Measurements from ENCODE around the gene OCEL1. TPM values are rescaled to one million over a fixed set of nuclear protein-coding genes. Genes with fewer than 3 reads are reported as not detected.

OCEL1 gene
- total and polyA plus RNA-seq, 9 donors, result 3.1 to 14.2 (median 9.4) TPM

DNA sequence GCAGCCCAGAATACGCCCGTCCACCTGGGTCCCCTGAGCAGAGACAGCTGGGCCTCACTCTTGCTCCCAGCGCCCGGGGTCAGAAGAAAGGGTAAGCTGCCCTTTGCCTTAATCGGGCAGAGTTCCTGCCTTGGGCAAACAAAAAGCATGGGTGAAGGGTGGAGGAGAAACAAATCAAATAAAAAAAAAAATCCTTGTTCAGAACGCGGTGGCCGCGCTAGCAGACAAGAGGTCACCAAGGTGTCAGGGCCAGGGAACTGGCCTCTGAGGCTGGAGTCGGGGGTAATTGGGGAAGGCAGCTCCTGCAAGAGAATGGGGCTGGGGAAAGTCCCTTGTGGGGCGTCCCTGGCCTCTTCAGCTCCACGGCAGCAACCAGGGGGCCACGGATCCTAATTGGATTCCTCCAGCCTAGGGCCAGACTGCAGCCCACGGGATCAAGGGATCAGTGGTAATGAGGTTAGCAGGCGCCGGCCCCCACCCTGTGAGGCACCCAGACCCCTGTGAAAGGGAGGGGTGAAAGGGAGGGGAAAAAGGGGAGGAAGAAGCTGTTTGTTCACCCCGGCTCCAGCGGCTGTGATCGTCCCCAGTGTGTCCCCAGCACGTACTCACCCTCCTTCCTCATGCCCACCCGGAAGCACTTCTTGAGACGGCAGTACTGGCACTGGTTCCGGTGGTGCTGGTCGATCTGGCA lies 14.2 kb downstream of the OCEL1 start:
- peaks cover 28% of the 10 kb centered on the region for H3K4me1 ChIP-seq (ENCODE audit: control insufficient read depth, insufficient read depth, low read length)
- no peak overlapping the region for H3K27ac ChIP-seq (ENCODE audit: low read length)
- WGBS (ENCODE audit: insufficient coverage), result 43% methylated on average over 19 of the region's 24 CpGs
- H3K4me3 ChIP-seq (ENCODE audit: low read length), result no peak overlapping the region
- no peaks in the 10 kb centered on the region for H3K27me3 ChIP-seq (ENCODE audit: control insufficient read depth, insufficient read depth, low read length)
- H3K9me3 ChIP-seq (replicated peaks; ENCODE audit: control insufficient read depth, low read depth, low read length), result no peaks in the 10 kb centered on the region
- H3K36me3 ChIP-seq (ENCODE audit: control insufficient read depth, insufficient read depth, low read length), result peaks cover 30% of the 10 kb centered on the region
- DNase-seq, result no peak

- no peaks in the 10 kb centered on the region for H3K9me3 ChIP-seq (replicated peaks; ENCODE audit: control insufficient read depth, low read depth, low read length)
- no peak overlapping the region for H3K4me3 ChIP-seq (ENCODE audit: low read length)
- H3K36me3 ChIP-seq (ENCODE audit: control insufficient read depth, insufficient read depth, low read length), result peaks cover 30% of the 10 kb centered on the region
- WGBS (ENCODE audit: insufficient coverage), result 95% methylated on average over 5 of the region's 6 CpGs
- no peaks in the 10 kb centered on the region for H3K27me3 ChIP-seq (ENCODE audit: control insufficient read depth, insufficient read depth, low read length)
- peaks cover 26% of the 10 kb centered on the region for H3K4me1 ChIP-seq (ENCODE audit: control insufficient read depth, insufficient read depth, low read length)
- no peak for DNase-seq
- no peak overlapping the region for H3K27ac ChIP-seq (ENCODE audit: low read length)
Observed at GRCh38 chr19:17240826-17241399, 14.9 kb downstream of the OCEL1 start.

- no peak overlapping the region for H3K27ac ChIP-seq (ENCODE audit: low read length)
- no peaks in the 10 kb centered on the region for H3K27me3 ChIP-seq (ENCODE audit: control insufficient read depth, insufficient read depth, low read length)
- no peaks in the 10 kb centered on the region for H3K9me3 ChIP-seq (replicated peaks; ENCODE audit: control insufficient read depth, low read depth, low read length)
- H3K4me3 ChIP-seq (ENCODE audit: low read length), result no peak overlapping the region
- H3K4me1 ChIP-seq (ENCODE audit: control insufficient read depth, insufficient read depth, low read length), result peaks cover 31% of the 10 kb centered on the region
- no peak for DNase-seq
- 34% methylated on average over 3 of the region's 8 CpGs for WGBS (ENCODE audit: insufficient coverage)
- H3K36me3 ChIP-seq (ENCODE audit: control insufficient read depth, insufficient read depth, low read length), result peaks cover 23% of the 10 kb centered on the region
Observed at GRCh38 chr19:17242431-17243208, 16.6 kb downstream of the OCEL1 start.

- Histone ChIP-seq H3K36me3 (ENCODE audit: control insufficient read depth, insufficient read depth, low read length) (peaks cover 16% of the 10 kb centered on the region), H3K4me1 (ENCODE audit: control insufficient read depth, insufficient read depth, low read length) (peaks cover 38% of the 10 kb centered on the region), H3K27me3 (ENCODE audit: control insufficient read depth, insufficient read depth, low read length) (no peaks in the 10 kb centered on the region), H3K27ac (ENCODE audit: low read length) (peak overlapping the region; percentile 16), H3K9me3 (replicated peaks; ENCODE audit: control insufficient read depth, low read depth, low read length) (no peaks in the 10 kb centered on the region), H3K4me3 (ENCODE audit: low read length) (peak overlapping the region; percentile 87)
- DNase-seq, result no peak
- 35% methylated on average over 6 of the region's 8 CpGs for WGBS (ENCODE audit: insufficient coverage)
Observed at GRCh38 chr19:17243211-17243829, 17.3 kb downstream of the OCEL1 start.

GRCh38 chr19:17243830-17244617 lies 18.0 kb downstream of the OCEL1 start:
- no peaks in the 10 kb centered on the region for H3K27me3 ChIP-seq (ENCODE audit: control insufficient read depth, insufficient read depth, low read length)
- H3K9me3 ChIP-seq (replicated peaks; ENCODE audit: control insufficient read depth, low read depth, low read length), result no peaks in the 10 kb centered on the region
- peaks cover 10% of the 10 kb centered on the region for H3K36me3 ChIP-seq (ENCODE audit: control insufficient read depth, insufficient read depth, low read length)
- H3K27ac ChIP-seq (ENCODE audit: low read length), result peak overlapping the region; percentile 16
- H3K4me3 ChIP-seq (ENCODE audit: low read length), result peak overlapping the region; percentile 87
- DNase-seq, result peak; percentile 62
- H3K4me1 ChIP-seq (ENCODE audit: control insufficient read depth, insufficient read depth, low read length), result peaks cover 45% of the 10 kb centered on the region
- WGBS (ENCODE audit: insufficient coverage), result 2% methylated on average over 31 of the region's 52 CpGs

- peak overlapping the region; percentile 16 for H3K27ac ChIP-seq (ENCODE audit: low read length)
- no peak for DNase-seq
- 0% methylated on average over 97 of the region's 100 CpGs for WGBS (ENCODE audit: insufficient coverage)
- H3K9me3 ChIP-seq (replicated peaks; ENCODE audit: control insufficient read depth, low read depth, low read length), result no peaks in the 10 kb centered on the region
- peaks cover 10% of the 10 kb centered on the region for H3K36me3 ChIP-seq (ENCODE audit: control insufficient read depth, insufficient read depth, low read length)
- peak overlapping the region; percentile 87 for H3K4me3 ChIP-seq (ENCODE audit: low read length)
- peaks cover 47% of the 10 kb centered on the region for H3K4me1 ChIP-seq (ENCODE audit: control insufficient read depth, insufficient read depth, low read length)
- H3K27me3 ChIP-seq (ENCODE audit: control insufficient read depth, insufficient read depth, low read length), result no peaks in the 10 kb centered on the region
Observed at GRCh38 chr19:17244618-17245534, 18.9 kb downstream of the OCEL1 start.

DNA sequence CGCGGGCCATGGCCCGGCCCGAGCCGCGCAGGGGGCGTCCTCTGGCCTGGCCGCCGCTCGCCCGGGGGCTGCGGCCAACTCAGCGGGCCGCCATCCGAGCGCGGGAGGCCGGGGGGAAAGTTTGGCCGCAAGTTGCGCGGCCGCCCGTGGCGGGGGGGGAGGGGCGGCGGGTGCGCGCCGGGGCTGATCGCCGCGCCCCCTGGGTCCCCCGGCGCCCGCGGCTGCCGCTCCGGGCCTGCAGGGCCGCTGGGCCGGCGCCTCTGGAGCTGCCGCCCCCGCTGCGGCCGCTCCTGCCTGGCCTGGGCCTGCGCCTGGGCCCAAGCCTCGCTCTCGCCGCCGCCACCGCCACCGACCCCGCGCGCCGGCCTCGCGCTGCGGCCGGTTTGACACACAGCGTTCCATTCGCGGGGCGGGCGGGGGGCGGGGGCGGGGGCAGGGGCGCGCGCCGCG lies 19.5 kb downstream of the OCEL1 start, which contains the start of gene NR2F6:
TSS of gene NR2F6 (minus strand) at position 385 of the 450 bp plus-strand sequence. CDS start 699 bp downstream, outside the sequence.
- H3K27ac ChIP-seq (ENCODE audit: low read length), result peak within 1 kb of the TSS; percentile 93

GRCh38 chr19:17246681-17247425 lies 20.8 kb downstream of the OCEL1 start:
- no peaks in the 10 kb centered on the region for H3K9me3 ChIP-seq (replicated peaks; ENCODE audit: control insufficient read depth, low read depth, low read length)
- H3K4me3 ChIP-seq (ENCODE audit: low read length), result peak overlapping the region; percentile 55
- H3K27me3 ChIP-seq (ENCODE audit: control insufficient read depth, insufficient read depth, low read length), result no peaks in the 10 kb centered on the region
- DNase-seq, result peak; percentile 89
- peaks cover 44% of the 10 kb centered on the region for H3K4me1 ChIP-seq (ENCODE audit: control insufficient read depth, insufficient read depth, low read length)
- 9% methylated on average over 20 of the region's 21 CpGs for WGBS (ENCODE audit: insufficient coverage)
- peak overlapping the region; percentile 93 for H3K27ac ChIP-seq (ENCODE audit: low read length)
- no peaks in the 10 kb centered on the region for H3K36me3 ChIP-seq (ENCODE audit: control insufficient read depth, insufficient read depth, low read length)

More for the DNA sequence above, 19.5 kb downstream of the OCEL1 start, which contains the start of gene NR2F6:
- no peak for DNase-seq
- Histone ChIP-seq H3K4me3 (ENCODE audit: low read length) (peak within 1 kb of the TSS; percentile 87), H3K4me1 (ENCODE audit: control insufficient read depth, insufficient read depth, low read length) (peaks cover 47% of the 10 kb centered on the region), H3K27me3 (ENCODE audit: control insufficient read depth, insufficient read depth, low read length) (no peaks in the 10 kb centered on the region), H3K9me3 (replicated peaks; ENCODE audit: control insufficient read depth, low read depth, low read length) (no peaks in the 10 kb centered on the region), H3K36me3 (ENCODE audit: control insufficient read depth, insufficient read depth, low read length) (peaks cover 4% of the 10 kb centered on the region)
- under 1% methylated on average over 71 of the region's 72 CpGs for WGBS (ENCODE audit: insufficient coverage)

Data from muscle of leg (tissue), 11 donors.